A673 (cell line): ENCODE measurements around the gene SPP1. TPM values are rescaled to one million over a fixed set of nuclear protein-coding genes. Genes with fewer than 3 reads are reported as not detected.
A peak's percentile ranks its signal among the peaks of the same experiment; 100 is the strongest.

Source experiments
- BruUV-seq: library from RNA; stranded (reverse); fragments of 400-500 nt; replicated peaks from 2 replicates; lab custom pipeline; 2021; lab: Mats Ljungman, UMichigan
- CTCF ChIA-PET: fragments of 300-600 bp; sonication (Branson Sonifier 250); formaldehyde crosslinking; loops from one replicate; lab custom pipeline; 2022; ENCODE audit warnings: antibody characterized with exemption; lab: Charles Lee
- POLR2A ChIA-PET: fragments of 300-600 bp; sonication (Branson Sonifier 250); formaldehyde crosslinking; loops from one replicate; lab custom pipeline; 2022; ENCODE audit warnings: antibody characterized with exemption; ENCODE audit not compliant: low non-redundant PET; lab: Charles Lee
- DNase-seq: peaks from one replicate; pipeline ENCODE4 v3.0.0-alpha.2; 2015; ENCODE audit warnings: low spot score
- H3K27ac ChIP-seq: fragments of 200-600 bp; sonication (generic); 2 replicates; pipeline ENCODE4 v1.5.1; 2016; ENCODE audit warnings: mixed run types, low read depth, mild to moderate bottlenecking, mixed read lengths, antibody characterized with exemption, low read length; ENCODE audit not compliant: poor library complexity, severe bottlenecking
- H3K27me3 ChIP-seq: fragments of 200-600 bp; sonication (generic); replicated peaks from 2 replicates; pipeline ENCODE4 v1.6.1; 2017; ENCODE audit warnings: mixed run types, low read depth, mild to moderate bottlenecking, mixed read lengths, antibody characterized with exemption, low read length; ENCODE audit not compliant: insufficient read depth, poor library complexity
- H3K36me3 ChIP-seq: fragments of 200-600 bp; sonication (generic); 2 replicates; pipeline ENCODE4 v1.6.1; 2016; ENCODE audit warnings: mixed run types, mild to moderate bottlenecking, mixed read lengths, antibody characterized with exemption, low read length; ENCODE audit not compliant: insufficient read depth, poor library complexity, severe bottlenecking
- H3K4me1 ChIP-seq: fragments of 200-600 bp; sonication (generic); 2 replicates; pipeline ENCODE4 v1.6.1; 2017; ENCODE audit warnings: mixed run types, mild to moderate bottlenecking, mixed read lengths, antibody characterized with exemption, low read length; ENCODE audit not compliant: insufficient read depth, poor library complexity, severe bottlenecking
- H3K4me3 ChIP-seq: fragments of 200-600 bp; sonication (generic); 2 replicates; pipeline ENCODE4 v1.5.1; 2016; ENCODE audit warnings: low read depth, mixed run types, mild to moderate bottlenecking, mixed read lengths, low read length; ENCODE audit not compliant: poor library complexity, severe bottlenecking
- H3K9me3 ChIP-seq: fragments of 200-600 bp; sonication (generic); 2 replicates; pipeline ENCODE4 v1.6.1; 2016; ENCODE audit warnings: mixed run types, low read depth, mild to moderate bottlenecking, mixed read lengths, antibody characterized with exemption, low read length; ENCODE audit not compliant: poor library complexity, severe bottlenecking
- EZH2 ChIP-seq: fragments of 200-600 bp; sonication (generic); IDR thresholded peaks from 2 replicates; pipeline ENCODE4 v1.6.1; 2017; ENCODE audit warnings: borderline replicate concordance, low read depth, mild to moderate bottlenecking, mixed read lengths, antibody characterized with exemption, low read length; ENCODE audit not compliant: poor library complexity, severe bottlenecking
- intact Hi-C: fragments of 100-400 bp; cut with micrococcal nuclease; formaldehyde crosslinking; loops from one replicate; pipeline ENCODE4 v1.10.0; 2022; ENCODE audit not compliant: unreplicated experiment
- total RNA-seq: library from RNA; stranded (reverse); gene quantifications from 2 replicates; pipeline ENCODE4 v1.2.3, GENCODE V29; 2021
- TF ChIP-seq, protein P1 (sequence below): fragments of 300-800, 200-600 bp; sonication (generic); conservative IDR thresholded peaks from 2 replicates; pipeline ENCODE4 v1.5.1; 2017; ENCODE audit warnings: low read depth, mild to moderate bottlenecking, antibody characterized with exemption, low read length, moderate library complexity, mixed read lengths

Gene SPP1
- total RNA-seq, 1 experiment from 2014 or later, result 0.99 TPM

DNA sequence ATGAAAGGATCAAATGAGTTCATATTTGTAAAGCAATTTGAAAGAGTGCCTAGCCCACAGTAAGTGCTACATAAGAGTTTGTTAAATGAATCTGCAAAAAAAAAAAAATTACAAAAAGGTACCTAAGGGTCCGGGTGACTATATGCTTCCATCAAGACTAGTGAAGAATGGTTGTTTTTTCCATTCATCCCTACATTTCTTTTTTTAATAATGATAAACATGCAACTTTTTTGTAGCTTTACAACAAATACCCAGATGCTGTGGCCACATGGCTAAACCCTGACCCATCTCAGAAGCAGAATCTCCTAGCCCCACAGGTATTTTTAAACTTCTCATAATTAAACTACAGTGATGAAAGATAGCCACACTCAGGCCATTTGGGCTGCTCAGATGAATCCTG, 4.3 kb downstream of the SPP1 start:
- intact Hi-C loops, result no loop called here
- Histone ChIP-seq H3K27ac (no peak overlapping the region), H3K4me3 (no peak overlapping the region), H3K27me3 (no peaks in the 10 kb centered on the region), H3K4me1 (no peaks in the 10 kb centered on the region), H3K36me3 (no peaks in the 10 kb centered on the region), H3K9me3 (no peaks in the 10 kb centered on the region)
- BruUV-seq, result no TSS peak
- ChIA-PET POLR2A (no interaction called here), CTCF (no interaction called here)
- TF ChIP-seq, protein P1, sequence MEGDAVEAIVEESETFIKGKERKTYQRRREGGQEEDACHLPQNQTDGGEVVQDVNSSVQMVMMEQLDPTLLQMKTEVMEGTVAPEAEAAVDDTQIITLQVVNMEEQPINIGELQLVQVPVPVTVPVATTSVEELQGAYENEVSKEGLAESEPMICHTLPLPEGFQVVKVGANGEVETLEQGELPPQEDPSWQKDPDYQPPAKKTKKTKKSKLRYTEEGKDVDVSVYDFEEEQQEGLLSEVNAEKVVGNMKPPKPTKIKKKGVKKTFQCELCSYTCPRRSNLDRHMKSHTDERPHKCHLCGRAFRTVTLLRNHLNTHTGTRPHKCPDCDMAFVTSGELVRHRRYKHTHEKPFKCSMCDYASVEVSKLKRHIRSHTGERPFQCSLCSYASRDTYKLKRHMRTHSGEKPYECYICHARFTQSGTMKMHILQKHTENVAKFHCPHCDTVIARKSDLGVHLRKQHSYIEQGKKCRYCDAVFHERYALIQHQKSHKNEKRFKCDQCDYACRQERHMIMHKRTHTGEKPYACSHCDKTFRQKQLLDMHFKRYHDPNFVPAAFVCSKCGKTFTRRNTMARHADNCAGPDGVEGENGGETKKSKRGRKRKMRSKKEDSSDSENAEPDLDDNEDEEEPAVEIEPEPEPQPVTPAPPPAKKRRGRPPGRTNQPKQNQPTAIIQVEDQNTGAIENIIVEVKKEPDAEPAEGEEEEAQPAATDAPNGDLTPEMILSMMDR, result no peak
- TF ChIP-seq EZH2, result no peak
- DNase-seq, result no peak

DNA sequence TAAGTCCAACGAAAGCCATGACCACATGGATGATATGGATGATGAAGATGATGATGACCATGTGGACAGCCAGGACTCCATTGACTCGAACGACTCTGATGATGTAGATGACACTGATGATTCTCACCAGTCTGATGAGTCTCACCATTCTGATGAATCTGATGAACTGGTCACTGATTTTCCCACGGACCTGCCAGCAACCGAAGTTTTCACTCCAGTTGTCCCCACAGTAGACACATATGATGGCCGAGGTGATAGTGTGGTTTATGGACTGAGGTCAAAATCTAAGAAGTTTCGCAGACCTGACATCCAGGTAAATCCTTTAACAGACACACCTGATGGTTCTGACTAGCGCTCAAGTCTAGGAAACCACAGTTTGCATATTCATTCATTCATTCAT, 6.0 kb downstream of the SPP1 start:
- no peak overlapping the region for H3K27ac ChIP-seq
- H3K4me1 ChIP-seq, result no peaks in the 10 kb centered on the region
- intact Hi-C loops, result no loop called here
- ChIA-PET CTCF (no interaction called here), POLR2A (no interaction called here)
- TF ChIP-seq, protein P1, result no peak
- no peak for TF ChIP-seq EZH2
- H3K27me3 ChIP-seq, result no peaks in the 10 kb centered on the region
- BruUV-seq, result no TSS peak
- no peaks in the 10 kb centered on the region for H3K36me3 ChIP-seq
- peak; percentile 22 for DNase-seq
- no peak overlapping the region for H3K4me3 ChIP-seq
- no peaks in the 10 kb centered on the region for H3K9me3 ChIP-seq

DNA sequence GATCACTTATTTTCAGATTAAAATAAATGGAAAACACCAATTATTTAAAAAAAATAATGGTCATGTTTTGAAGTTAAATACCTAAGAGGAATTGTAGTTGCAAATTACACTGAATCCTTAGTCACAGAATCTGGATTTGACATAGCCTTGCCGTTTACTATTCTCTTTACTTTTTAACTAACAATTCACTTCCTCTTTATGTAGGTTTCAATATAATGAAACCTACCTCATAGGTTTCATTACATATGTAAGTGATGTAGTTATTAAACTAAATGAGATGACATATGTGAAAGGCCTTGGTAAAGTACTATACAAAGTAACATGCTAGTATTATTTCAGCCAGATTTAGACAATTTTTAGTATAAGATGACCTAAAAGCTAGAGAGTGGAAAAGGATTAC, 6.5 kb downstream of the SPP1 start:
- CTCF ChIA-PET, result no interaction called here

More for the DNA sequence above, 6.5 kb downstream of the SPP1 start:
- intact Hi-C loops, result no loop called here
- Histone ChIP-seq H3K4me3 (no peak overlapping the region), H3K4me1 (no peaks in the 10 kb centered on the region), H3K36me3 (no peaks in the 10 kb centered on the region), H3K27ac (no peak overlapping the region), H3K27me3 (no peaks in the 10 kb centered on the region), H3K9me3 (no peaks in the 10 kb centered on the region)
- no TSS peak for BruUV-seq
- DNase-seq, result no peak
- TF ChIP-seq, protein P1, result no peak
- TF ChIP-seq EZH2, result no peak
- POLR2A ChIA-PET, result no interaction called here
